Vagina (tissue), 2 donors: Measurements from ENCODE around the gene ZNF467.

ENCODE experiments used
- POLR2A ChIP-seq, 2 donors: fragments of 450-650 bp; IDR thresholded peaks; one replicate each; pipeline ENCODE4 v1.6.1; 2017; ENCODE audit warnings: antibody characterized with exemption in 2 of 2, mild to moderate bottlenecking in 2 of 2, moderate library complexity in 2 of 2
- TF ChIP-seq, protein P1 (sequence below), 3 experiments: fragments of 450-650 bp in 2 of 3; fragments of 200-600 bp in 1 of 3; sonication (generic) in 1 of 3; IDR thresholded peaks; one replicate each; pipeline ENCODE4 v1.5.1; 2017 to 2019; ENCODE audit warnings: antibody characterized with exemption in 3 of 3, mild to moderate bottlenecking in 2 of 3, moderate library complexity in 2 of 3

DNA sequence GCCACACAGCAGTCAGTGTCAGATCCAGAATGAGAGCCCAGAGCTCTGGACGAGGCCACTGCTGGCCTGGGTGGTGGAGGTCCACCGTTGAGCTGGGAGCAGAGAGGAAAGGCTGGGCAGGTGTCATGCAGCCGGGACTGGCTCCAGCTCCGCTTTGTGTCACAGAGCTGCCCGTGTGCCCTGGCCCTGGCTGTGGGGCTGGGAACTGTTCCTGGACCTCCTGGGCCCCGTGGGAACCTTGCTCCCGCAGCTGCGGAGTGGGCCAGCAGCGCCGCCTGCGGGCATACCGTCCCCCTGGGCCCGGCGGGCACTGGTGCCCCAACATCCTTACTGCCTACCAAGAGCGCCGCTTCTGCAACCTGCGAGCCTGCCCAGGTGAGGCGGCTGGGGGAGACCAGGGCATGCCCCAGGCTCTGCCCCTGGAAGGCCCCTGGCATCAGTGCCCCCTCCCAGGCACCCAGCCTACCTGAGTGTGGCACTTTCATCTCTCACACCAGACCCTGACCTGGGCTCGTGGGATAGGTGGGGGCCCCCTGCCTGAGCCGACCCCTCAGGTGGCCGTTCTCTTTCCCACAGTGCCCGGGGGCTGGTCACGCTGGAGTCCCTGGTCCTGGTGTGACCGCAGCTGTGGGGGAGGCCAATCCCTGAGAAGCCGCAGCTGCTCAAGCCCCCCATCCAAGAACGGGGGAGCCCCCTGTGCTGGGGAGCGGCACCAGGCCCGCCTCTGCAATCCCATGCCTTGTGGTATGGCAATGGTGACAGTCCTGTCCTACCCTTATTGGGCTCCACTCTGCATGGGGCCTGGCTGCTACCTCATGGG, 46.0 kb upstream of the ZNF467 start:
- TF ChIP-seq, protein P1, sequence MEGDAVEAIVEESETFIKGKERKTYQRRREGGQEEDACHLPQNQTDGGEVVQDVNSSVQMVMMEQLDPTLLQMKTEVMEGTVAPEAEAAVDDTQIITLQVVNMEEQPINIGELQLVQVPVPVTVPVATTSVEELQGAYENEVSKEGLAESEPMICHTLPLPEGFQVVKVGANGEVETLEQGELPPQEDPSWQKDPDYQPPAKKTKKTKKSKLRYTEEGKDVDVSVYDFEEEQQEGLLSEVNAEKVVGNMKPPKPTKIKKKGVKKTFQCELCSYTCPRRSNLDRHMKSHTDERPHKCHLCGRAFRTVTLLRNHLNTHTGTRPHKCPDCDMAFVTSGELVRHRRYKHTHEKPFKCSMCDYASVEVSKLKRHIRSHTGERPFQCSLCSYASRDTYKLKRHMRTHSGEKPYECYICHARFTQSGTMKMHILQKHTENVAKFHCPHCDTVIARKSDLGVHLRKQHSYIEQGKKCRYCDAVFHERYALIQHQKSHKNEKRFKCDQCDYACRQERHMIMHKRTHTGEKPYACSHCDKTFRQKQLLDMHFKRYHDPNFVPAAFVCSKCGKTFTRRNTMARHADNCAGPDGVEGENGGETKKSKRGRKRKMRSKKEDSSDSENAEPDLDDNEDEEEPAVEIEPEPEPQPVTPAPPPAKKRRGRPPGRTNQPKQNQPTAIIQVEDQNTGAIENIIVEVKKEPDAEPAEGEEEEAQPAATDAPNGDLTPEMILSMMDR (IDR thresholded peaks at IDR 0.05) = no peak
- TF ChIP-seq POLR2A (IDR thresholded peaks at IDR 0.05) = no peak
